ENCODE measurements around the gene HOXB9.

Gene HOXB9

GRCh38 chr17:48597778-48598631 lies 28.2 kb downstream of the HOXB9 start:
- no peak for TF ChIP-seq CTCF (IDR thresholded peaks at IDR 0.05; ENCODE audit: borderline replicate concordance, extremely low read depth, low read length, poor library complexity, severe bottlenecking)
- TF ChIP-seq EZH2 (IDR thresholded peaks at IDR 0.05; ENCODE audit: borderline replicate concordance, low read depth, low read length, severe bottlenecking) = no peak
- H4K20me1 ChIP-seq (ENCODE audit: insufficient read depth, low read length) = no peaks in the 10 kb centered on the region
- H3K36me3 ChIP-seq (ENCODE audit: insufficient read depth, low read length) = no peaks in the 10 kb centered on the region
- peaks cover 3% of the 10 kb centered on the region for H3K27me3 ChIP-seq (ENCODE audit: insufficient read depth, low read length, poor library complexity)
- no peak overlapping the region for H3K4me2 ChIP-seq (ENCODE audit: insufficient read depth, low read length)
- H3K27ac ChIP-seq (ENCODE audit: low read length) = no peak overlapping the region
- H3K4me1 ChIP-seq (ENCODE audit: insufficient read depth, low read length) = no peaks in the 10 kb centered on the region
- H3K9me3 ChIP-seq (ENCODE audit: insufficient read depth, low read length, severe bottlenecking) = no peaks in the 10 kb centered on the region
- H2AFZ ChIP-seq (ENCODE audit: low read depth, low read length) = no peak overlapping the region
- H3K79me2 ChIP-seq (ENCODE audit: insufficient read depth, low read length) = no peaks in the 10 kb centered on the region
- no peak overlapping the region for H3K4me3 ChIP-seq (ENCODE audit: low read depth in 1 of 2, low read length in 2 of 2)
- no peak for DNase-seq
- no peak for ATAC-seq (ENCODE audit: insufficient read depth, low read depth)
- no peak overlapping the region for H3K9ac ChIP-seq (ENCODE audit: low read depth, low read length)

GRCh38 chr17:48597528-48597777 lies 28.7 kb downstream of the HOXB9 start:
- H3K4me2 ChIP-seq (ENCODE audit: insufficient read depth, low read length) = no peak overlapping the region
- no peak for TF ChIP-seq EZH2 (IDR thresholded peaks at IDR 0.05; ENCODE audit: borderline replicate concordance, low read depth, low read length, severe bottlenecking)
- no peak for TF ChIP-seq CTCF (IDR thresholded peaks at IDR 0.05; ENCODE audit: borderline replicate concordance, extremely low read depth, low read length, poor library complexity, severe bottlenecking)
- DNase-seq = no peak
- no peaks in the 10 kb centered on the region for H3K79me2 ChIP-seq (ENCODE audit: insufficient read depth, low read length)
- H3K27me3 ChIP-seq (ENCODE audit: insufficient read depth, low read length, poor library complexity) = peaks cover 3% of the 10 kb centered on the region
- H2AFZ ChIP-seq (ENCODE audit: low read depth, low read length) = no peak overlapping the region
- no peaks in the 10 kb centered on the region for H3K9me3 ChIP-seq (ENCODE audit: insufficient read depth, low read length, severe bottlenecking)
- ATAC-seq (ENCODE audit: insufficient read depth, low read depth) = no peak
- no peaks in the 10 kb centered on the region for H3K4me1 ChIP-seq (ENCODE audit: insufficient read depth, low read length)
- no peak overlapping the region for H3K9ac ChIP-seq (ENCODE audit: low read depth, low read length)
- H3K4me3 ChIP-seq (ENCODE audit: low read depth in 1 of 2, low read length in 2 of 2) = no peak overlapping the region
- no peaks in the 10 kb centered on the region for H3K36me3 ChIP-seq (ENCODE audit: insufficient read depth, low read length)
- H4K20me1 ChIP-seq (ENCODE audit: insufficient read depth, low read length) = no peaks in the 10 kb centered on the region
- H3K27ac ChIP-seq (ENCODE audit: low read length) = no peak overlapping the region

- no peak for DNase-seq
- Histone ChIP-seq H3K4me1 (ENCODE audit: insufficient read depth, low read length) (no peaks in the 10 kb centered on the region), H3K9me3 (ENCODE audit: insufficient read depth, low read length, severe bottlenecking) (no peaks in the 10 kb centered on the region), H3K4me2 (ENCODE audit: insufficient read depth, low read length) (no peak overlapping the region), H3K79me2 (ENCODE audit: insufficient read depth, low read length) (no peaks in the 10 kb centered on the region), H4K20me1 (ENCODE audit: insufficient read depth, low read length) (no peaks in the 10 kb centered on the region), H3K27me3 (ENCODE audit: insufficient read depth, low read length, poor library complexity) (peaks cover 3% of the 10 kb centered on the region), H3K36me3 (ENCODE audit: insufficient read depth, low read length) (no peaks in the 10 kb centered on the region), H2AFZ (ENCODE audit: low read depth, low read length) (no peak overlapping the region), H3K4me3 (ENCODE audit: low read depth in 1 of 2, low read length in 2 of 2) (no peak overlapping the region), H3K9ac (ENCODE audit: low read depth, low read length) (no peak overlapping the region), H3K27ac (ENCODE audit: low read length) (no peak overlapping the region)
- TF ChIP-seq CTCF (IDR thresholded peaks at IDR 0.05; ENCODE audit: borderline replicate concordance, extremely low read depth, low read length, poor library complexity, severe bottlenecking) = no peak
- TF ChIP-seq EZH2 (IDR thresholded peaks at IDR 0.05; ENCODE audit: borderline replicate concordance, low read depth, low read length, severe bottlenecking) = no peak
- ATAC-seq (ENCODE audit: insufficient read depth, low read depth) = no peak
Measured at GRCh38 chr17:48596735-48597527, 29.2 kb downstream of the HOXB9 start.
